HepG2 (cell line): ENCODE data around the gene MYO6. TPM values are rescaled to one million over a fixed set of nuclear protein-coding genes. Genes with fewer than 3 reads are reported as not detected.

Source experiments
- ASH2L ChIP-seq: fragments of 300-600, 200-600 bp; sonication (generic); IDR thresholded peaks from 2 replicates; pipeline ENCODE4 v1.7.0; 2017; ENCODE audit warnings: low read depth, mild to moderate bottlenecking, moderate library complexity, mixed read lengths, low read length; ENCODE audit not compliant: insufficient read length
- CCDC6 ChIP-seq: sonication (generic); formaldehyde crosslinking; IDR thresholded peaks from 2 replicates; pipeline ENCODE4 v1.8.1; 2022; ENCODE audit warnings: mild to moderate bottlenecking, missing genetic modification reagents, moderate library complexity
- DMAP1 ChIP-seq: IDR thresholded peaks from 2 replicates; pipeline ENCODE4 v1.6.1; 2016
- ESRRA ChIP-seq: sonication (generic); formaldehyde crosslinking; IDR thresholded peaks from 2 replicates; pipeline ENCODE4 v1.5.1; 2020; ENCODE audit warnings: mild to moderate bottlenecking, low read depth, missing genetic modification reagents
- GMEB1 ChIP-seq: sonication (generic); formaldehyde crosslinking; IDR thresholded peaks from 2 replicates; pipeline ENCODE4 v1.5.1; 2020; ENCODE audit warnings: missing genetic modification reagents, mild to moderate bottlenecking, borderline replicate concordance
- HBP1 ChIP-seq: IDR thresholded peaks from 2 replicates; pipeline ENCODE4 v1.6.1; 2016; ENCODE audit warnings: low read depth, control low read depth
- HOXA3 ChIP-seq: sonication (generic); formaldehyde crosslinking; IDR thresholded peaks from 2 replicates; pipeline ENCODE4 v1.5.0; 2020; ENCODE audit warnings: missing genetic modification reagents
- PHF8 ChIP-seq: sonication (generic); formaldehyde crosslinking; IDR thresholded peaks from 2 replicates; pipeline ENCODE4 v1.5.0; 2020; ENCODE audit warnings: missing genetic modification reagents
- POLR2AphosphoS5 ChIP-seq: IDR thresholded peaks from 2 replicates; pipeline ENCODE4 v1.6.1; 2012; ENCODE audit warnings: low read depth, low read length
- SMAD1 ChIP-seq: sonication (generic); formaldehyde crosslinking; IDR thresholded peaks from 2 replicates; pipeline ENCODE4 v1.4.0; 2020; ENCODE audit warnings: missing genetic modification reagents, low read depth, mild to moderate bottlenecking, borderline replicate concordance
- SP4 ChIP-seq: sonication (generic); formaldehyde crosslinking; IDR thresholded peaks from 2 replicates; pipeline ENCODE4 v1.8.1; 2023; ENCODE audit warnings: mild to moderate bottlenecking, missing genetic modification reagents
- SRY ChIP-seq: sonication (generic); formaldehyde crosslinking; IDR thresholded peaks from 2 replicates; pipeline ENCODE4 v1.8.0; 2022; ENCODE audit warnings: mild to moderate bottlenecking, missing genetic modification reagents
- TAF1 ChIP-seq: sonication (generic); formaldehyde crosslinking; IDR thresholded peaks from 2 replicates; pipeline ENCODE4 v1.4.0; 2020; ENCODE audit warnings: missing genetic modification reagents
- TOPORS ChIP-seq: sonication (generic); formaldehyde crosslinking; IDR thresholded peaks from 2 replicates; pipeline ENCODE4 v1.8.0; 2023; ENCODE audit warnings: mild to moderate bottlenecking, missing genetic modification reagents
- ZBTB2 ChIP-seq: sonication (generic); formaldehyde crosslinking; IDR thresholded peaks from 2 replicates; pipeline ENCODE4 v1.8.0; 2022; ENCODE audit warnings: low read depth, missing genetic modification reagents
- ZFP37 ChIP-seq: sonication (generic); formaldehyde crosslinking; IDR thresholded peaks from 2 replicates; pipeline ENCODE4 v1.4.0; 2020; ENCODE audit warnings: missing genetic modification reagents, borderline replicate concordance
- ZFY ChIP-seq: sonication (generic); formaldehyde crosslinking; IDR thresholded peaks from 2 replicates; pipeline ENCODE4 v1.4.0; 2020; ENCODE audit warnings: missing genetic modification reagents
- ZNF556 ChIP-seq: sonication (generic); formaldehyde crosslinking; IDR thresholded peaks from 2 replicates; pipeline ENCODE4 v1.4.0; 2020; ENCODE audit warnings: mild to moderate bottlenecking, missing genetic modification reagents, borderline replicate concordance
- ZNF766 ChIP-seq: sonication (generic); formaldehyde crosslinking; IDR thresholded peaks from 2 replicates; pipeline ENCODE4 v1.5.0; 2020; ENCODE audit warnings: missing genetic modification reagents, borderline replicate concordance
- ZSCAN29 ChIP-seq: sonication (generic); formaldehyde crosslinking; conservative IDR thresholded peaks from 2 replicates; pipeline ENCODE4 v1.4.0; 2020; ENCODE audit warnings: mild to moderate bottlenecking, missing genetic modification reagents
- polyA plus RNA-seq, 8 experiments: library from polyadenylated mRNA; depleted of rRNA in 3 of 8; stranded (reverse) in 7 of 8; unstranded in 1 of 8; fragments of >200 nt; fragmentation: Illumina TruSeq in 4 of 8; extraction: Trizol in 4 of 8; gene quantifications; 2 replicates each; pipeline versions ENCODE4 v1.2.1 to v1.2.3, GENCODE V29; 2011 to 2016; ENCODE audit warnings: low read depth in 4 of 8, missing spikeins in 1 of 8, mixed read lengths in 1 of 8; ENCODE audit not compliant: insufficient read depth in 1 of 8
- total RNA-seq, 5 experiments: library from RNA; depleted of rRNA; stranded (reverse); fragments of >200 nt; fragmentation: Illumina TruSeq; extraction: Trizol; gene quantifications; 2 replicates each; pipeline ENCODE4 v1.2.3, GENCODE V29; 2016; ENCODE audit warnings: low read depth in 1 of 5
- TF ChIP-seq, protein P1 (sequence below): sonication (generic); formaldehyde crosslinking; IDR thresholded peaks from 2 replicates; pipeline ENCODE4 v1.4.0; 2020; ENCODE audit warnings: mild to moderate bottlenecking, low read depth, missing genetic modification reagents
- TF ChIP-seq, protein P2 (sequence below): sonication (generic); formaldehyde crosslinking; IDR thresholded peaks from 2 replicates; pipeline ENCODE4 v1.4.0; 2020; ENCODE audit warnings: missing genetic modification reagents

The MYO6 gene
- total and polyA plus RNA-seq, 2 of the 13 experiments (the other 11 are each of a cell fraction or from before 2014, with no cell fraction given): 5.4 to 7.5 TPM

GRCh38 chr6:75748743-75749538 lies at the start of gene MYO6 (continued):
- TF ChIP-seq ZBTB2 (CRISPR knock-in tag) (no peak; the same call in 1 of the 2 replicates), SP4 (CRISPR knock-in tag) (no peak), HOXA3 (peak; percentile 56), ASH2L (peak; percentile 67), TAF1 (peak; percentile 86), TOPORS (CRISPR knock-in tag) (0 out of 2 replicates have a peak, but pooled peaks have one; percentile 36), ZFY (peak; percentile 84), ZNF556 (0 out of 2 replicates have a peak, but pooled peaks have one; percentile 20), GMEB1 (peak; percentile 70; the same call in 1 of the 2 replicates), ZSCAN29 (CRISPR knock-in tag) (0 out of 2 replicates have a peak, but pooled peaks have one; percentile 13), POLR2AphosphoS5 (peak; percentile 78), ZNF766 (no peak), SRY (CRISPR knock-in tag) (peak; percentile 59; the same call in 1 of the 2 replicates), ZFP37 (CRISPR knock-in tag) (peak; percentile 52; the same call in 1 of the 2 replicates), PHF8 (CRISPR knock-in tag) (peak; percentile 93), ESRRA (0 out of 2 replicates have a peak, but pooled peaks have one; percentile 19), DMAP1 (peak; percentile 22; the same call in 1 of the 2 replicates), CCDC6 (peak; percentile 34; the same call in 1 of the 2 replicates), HBP1 (CRISPR knock-in tag) (peak; percentile 24; the same call in 1 of the 2 replicates), SMAD1 (0 out of 2 replicates have a peak, but pooled peaks have one; percentile 60)
- TF ChIP-seq, protein P1, sequence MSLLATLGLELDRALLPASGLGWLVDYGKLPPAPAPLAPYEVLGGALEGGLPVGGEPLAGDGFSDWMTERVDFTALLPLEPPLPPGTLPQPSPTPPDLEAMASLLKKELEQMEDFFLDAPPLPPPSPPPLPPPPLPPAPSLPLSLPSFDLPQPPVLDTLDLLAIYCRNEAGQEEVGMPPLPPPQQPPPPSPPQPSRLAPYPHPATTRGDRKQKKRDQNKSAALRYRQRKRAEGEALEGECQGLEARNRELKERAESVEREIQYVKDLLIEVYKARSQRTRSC (CRISPR knock-in tag): no peak
- TF ChIP-seq, protein P2, sequence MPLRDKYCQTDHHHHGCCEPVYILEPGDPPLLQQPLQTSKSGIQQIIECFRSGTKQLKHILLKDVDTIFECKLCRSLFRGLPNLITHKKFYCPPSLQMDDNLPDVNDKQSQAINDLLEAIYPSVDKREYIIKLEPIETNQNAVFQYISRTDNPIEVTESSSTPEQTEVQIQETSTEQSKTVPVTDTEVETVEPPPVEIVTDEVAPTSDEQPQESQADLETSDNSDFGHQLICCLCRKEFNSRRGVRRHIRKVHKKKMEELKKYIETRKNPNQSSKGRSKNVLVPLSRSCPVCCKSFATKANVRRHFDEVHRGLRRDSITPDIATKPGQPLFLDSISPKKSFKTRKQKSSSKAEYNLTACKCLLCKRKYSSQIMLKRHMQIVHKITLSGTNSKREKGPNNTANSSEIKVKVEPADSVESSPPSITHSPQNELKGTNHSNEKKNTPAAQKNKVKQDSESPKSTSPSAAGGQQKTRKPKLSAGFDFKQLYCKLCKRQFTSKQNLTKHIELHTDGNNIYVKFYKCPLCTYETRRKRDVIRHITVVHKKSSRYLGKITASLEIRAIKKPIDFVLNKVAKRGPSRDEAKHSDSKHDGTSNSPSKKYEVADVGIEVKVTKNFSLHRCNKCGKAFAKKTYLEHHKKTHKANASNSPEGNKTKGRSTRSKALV (CRISPR knock-in tag): peak; percentile 76
